Body of pancreas (tissue), 4 donors: Measurements from ENCODE around the gene NSL1.
"Not testable (repeated sequence)": the region's sequence is repeated elsewhere in the genome, so short reads cannot be mapped to it uniquely, and the experiment has no call there.

ENCODE experiments used
- CTCF ChIP-seq, 7 experiments: fragments of 450-650 bp in 4 of 7; fragments of 200-600 bp in 3 of 7; sonication (generic) in 3 of 7; IDR thresholded peaks; one replicate each; pipeline ENCODE4 v1.5.1; 2016 to 2019; ENCODE audit warnings: antibody characterized with exemption in 7 of 7
- POLR2A ChIP-seq, 3 donors: fragments of 450-650 bp; IDR thresholded peaks; one replicate each; pipeline ENCODE4 v1.6.1; 2016; ENCODE audit warnings: antibody characterized with exemption in 3 of 3, mild to moderate bottlenecking in 2 of 3

GRCh38 chr1:212766825-212767224, 24.8 kb downstream of the NSL1 start:
- not testable (repeated sequence) for TF ChIP-seq CTCF, POLR2A (IDR thresholded peaks at IDR 0.05)
